HUES48 (cell line): Measurements from ENCODE around the gene FRMD1.

Experiments
- H3K27ac ChIP-seq: one replicate; pipeline ENCODE4 v1.7.0; 2013; ENCODE audit warnings: low read depth, low read length, inconsistent platforms
- H3K27me3 ChIP-seq: 2 replicates; pipeline ENCODE4 v1.6.1; 2013; ENCODE audit warnings: mild to moderate bottlenecking, low read length; ENCODE audit not compliant: control insufficient read depth, insufficient read depth
- H3K36me3 ChIP-seq: 2 replicates; pipeline ENCODE4 v1.6.1; 2013; ENCODE audit warnings: low read length; ENCODE audit not compliant: control insufficient read depth, insufficient read depth
- H3K4me1 ChIP-seq: 2 replicates; pipeline ENCODE4 v1.6.1; 2013; ENCODE audit warnings: mild to moderate bottlenecking, low read length; ENCODE audit not compliant: control insufficient read depth, insufficient read depth
- H3K4me3 ChIP-seq: 2 replicates; pipeline ENCODE4 v1.5.1; 2013; ENCODE audit warnings: mild to moderate bottlenecking, low read depth, low read length
- H3K9ac ChIP-seq: 2 replicates; pipeline ENCODE4 v1.6.1; 2013; ENCODE audit warnings: mild to moderate bottlenecking, low read depth, low read length, moderate library complexity
- H3K9me3 ChIP-seq: 2 replicates; pipeline ENCODE4 v1.6.1; 2013; ENCODE audit warnings: low read length; ENCODE audit not compliant: control insufficient read depth, insufficient read depth

FRMD1 gene

DNA sequence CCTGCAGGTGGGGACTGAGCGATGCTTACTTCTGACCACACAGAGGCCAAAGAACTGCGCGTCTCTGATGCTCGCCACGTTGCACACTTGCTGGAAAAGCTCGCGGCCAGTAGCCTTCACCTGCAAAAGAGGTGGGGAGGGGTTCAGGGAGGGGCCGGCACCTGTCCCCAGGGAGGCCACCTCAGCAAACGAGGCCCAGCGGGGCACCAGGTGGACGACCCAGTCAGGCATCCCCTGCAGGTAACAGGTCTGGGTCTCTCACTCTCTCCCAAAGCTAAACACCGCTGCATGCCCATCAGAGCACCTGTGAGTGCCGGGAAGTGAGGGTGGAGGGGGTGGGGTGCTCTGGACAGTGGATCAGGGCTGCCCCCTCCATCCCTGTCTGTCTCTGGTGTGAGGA, 3.8 kb downstream of the FRMD1 start:
- Histone ChIP-seq H3K27ac (no peak overlapping the region), H3K4me1 (peaks cover 3% of the 10 kb centered on the region; the same call in 1 of the 2 replicates), H3K27me3 (no peaks in the 10 kb centered on the region), H3K4me3 (no peak overlapping the region), H3K9ac (no peak overlapping the region), H3K36me3 (no peaks in the 10 kb centered on the region), H3K9me3 (no peaks in the 10 kb centered on the region)

DNA sequence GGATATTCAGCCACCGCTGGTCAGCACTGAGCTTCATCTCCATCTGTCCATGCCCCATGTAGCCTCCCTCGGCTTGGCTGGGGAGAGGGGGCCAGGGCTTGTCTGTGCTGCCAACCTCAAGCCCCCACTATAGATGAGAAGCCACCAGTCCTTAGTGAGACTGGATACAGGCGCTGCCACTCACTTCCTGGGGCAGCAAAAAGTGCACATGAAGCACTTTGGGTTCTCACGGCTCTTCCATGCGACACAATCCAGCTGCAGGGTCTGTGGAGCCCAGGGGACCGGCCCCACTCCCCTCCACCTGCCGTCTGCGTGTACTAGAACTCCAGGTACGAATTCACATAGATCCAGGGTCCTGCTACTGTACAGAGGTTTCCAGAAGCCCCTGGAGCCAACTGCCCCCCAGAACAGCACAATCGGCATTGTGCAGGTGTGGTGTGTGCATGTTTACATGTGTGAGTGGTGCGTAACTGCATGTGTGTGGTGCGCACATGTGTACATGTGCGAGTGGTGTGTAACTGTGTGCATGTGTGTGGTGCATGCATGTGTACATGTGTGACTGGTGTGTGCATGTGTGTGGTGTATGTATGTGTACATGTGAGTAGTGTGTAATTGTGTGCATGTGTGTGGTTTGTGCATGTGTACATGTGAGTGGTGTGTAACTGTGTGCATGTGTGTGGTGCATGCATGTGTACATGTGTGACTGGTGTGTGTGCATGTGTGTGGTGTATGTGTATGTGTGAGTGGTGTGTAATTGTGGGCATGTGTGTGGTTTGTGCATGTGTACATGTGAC, 4.9 kb downstream of the FRMD1 start:
- peaks cover 3% of the 10 kb centered on the region; the same call in 1 of the 2 replicates for H3K4me1 ChIP-seq
- no peak overlapping the region for H3K27ac ChIP-seq
- no peaks in the 10 kb centered on the region for H3K9me3 ChIP-seq
- H3K36me3 ChIP-seq, result no peaks in the 10 kb centered on the region
- H3K9ac ChIP-seq, result no peak overlapping the region
- no peaks in the 10 kb centered on the region for H3K27me3 ChIP-seq
- no peak overlapping the region for H3K4me3 ChIP-seq

- Histone ChIP-seq H3K4me3 (no peak overlapping the region), H3K36me3 (no peaks in the 10 kb centered on the region), H3K27ac (no peak overlapping the region), H3K9ac (no peak overlapping the region), H3K27me3 (no peaks in the 10 kb centered on the region), H3K9me3 (no peaks in the 10 kb centered on the region), H3K4me1 (peaks cover 3% of the 10 kb centered on the region; the same call in 1 of the 2 replicates)
Observed at GRCh38 chr6:168072730-168073129, 6.3 kb downstream of the FRMD1 start.

DNA sequence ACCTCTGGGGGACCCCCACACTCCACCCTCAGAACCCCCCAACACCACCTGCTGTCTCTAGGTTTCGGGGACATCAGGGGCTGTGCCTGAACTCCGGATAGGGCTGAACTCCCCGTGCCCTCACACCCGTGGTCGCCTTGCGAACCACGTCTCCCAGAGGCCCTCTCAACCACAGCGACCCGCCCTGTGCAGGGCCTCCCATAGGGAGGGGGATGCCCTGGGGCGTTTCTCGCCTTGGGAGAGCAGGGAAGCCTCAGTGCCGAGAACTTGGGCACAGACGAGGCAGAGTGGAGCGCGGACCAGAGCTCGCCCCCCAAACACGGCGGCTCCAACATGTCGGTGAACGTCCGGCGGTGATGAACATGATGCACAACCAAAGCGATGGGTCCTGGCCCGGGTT, 6.8 kb downstream of the FRMD1 start:
- Histone ChIP-seq H3K27me3 (no peaks in the 10 kb centered on the region), H3K9me3 (no peaks in the 10 kb centered on the region), H3K4me3 (no peak overlapping the region), H3K9ac (no peak overlapping the region), H3K27ac (no peak overlapping the region), H3K36me3 (no peaks in the 10 kb centered on the region), H3K4me1 (peaks cover 3% of the 10 kb centered on the region; the same call in 1 of the 2 replicates)

GRCh38 chr6:168071620-168072019, 7.4 kb downstream of the FRMD1 start:
- Histone ChIP-seq H3K27me3 (no peaks in the 10 kb centered on the region), H3K4me1 (peaks cover 3% of the 10 kb centered on the region; the same call in 1 of the 2 replicates), H3K9me3 (no peaks in the 10 kb centered on the region), H3K9ac (no peak overlapping the region), H3K4me3 (no peak overlapping the region), H3K36me3 (no peaks in the 10 kb centered on the region), H3K27ac (no peak overlapping the region)

DNA sequence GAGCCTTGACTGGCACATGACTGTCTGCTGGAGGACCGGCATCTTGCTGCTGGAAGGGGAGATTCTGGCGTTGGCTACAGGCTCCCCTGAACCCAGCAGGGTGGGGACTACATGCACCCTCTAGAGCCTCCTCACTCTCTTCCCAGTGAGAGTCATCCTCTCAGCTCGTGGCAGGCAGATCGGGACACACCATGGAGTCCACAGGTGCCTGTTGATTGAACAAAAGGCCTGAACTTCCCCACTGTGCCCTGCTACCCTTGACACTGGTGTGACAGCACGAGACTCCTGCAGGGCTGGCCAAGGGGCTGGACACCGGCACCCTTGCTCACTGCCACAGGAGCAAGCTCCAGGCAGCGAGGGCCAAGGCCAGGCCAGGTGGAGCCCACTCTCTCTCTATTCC, 8.2 kb downstream of the FRMD1 start:
- Histone ChIP-seq H3K4me3 (no peak overlapping the region), H3K9ac (no peak overlapping the region), H3K9me3 (no peaks in the 10 kb centered on the region), H3K36me3 (no peaks in the 10 kb centered on the region), H3K27ac (no peak overlapping the region), H3K4me1 (peaks cover 3% of the 10 kb centered on the region; the same call in 1 of the 2 replicates), H3K27me3 (no peaks in the 10 kb centered on the region)

DNA sequence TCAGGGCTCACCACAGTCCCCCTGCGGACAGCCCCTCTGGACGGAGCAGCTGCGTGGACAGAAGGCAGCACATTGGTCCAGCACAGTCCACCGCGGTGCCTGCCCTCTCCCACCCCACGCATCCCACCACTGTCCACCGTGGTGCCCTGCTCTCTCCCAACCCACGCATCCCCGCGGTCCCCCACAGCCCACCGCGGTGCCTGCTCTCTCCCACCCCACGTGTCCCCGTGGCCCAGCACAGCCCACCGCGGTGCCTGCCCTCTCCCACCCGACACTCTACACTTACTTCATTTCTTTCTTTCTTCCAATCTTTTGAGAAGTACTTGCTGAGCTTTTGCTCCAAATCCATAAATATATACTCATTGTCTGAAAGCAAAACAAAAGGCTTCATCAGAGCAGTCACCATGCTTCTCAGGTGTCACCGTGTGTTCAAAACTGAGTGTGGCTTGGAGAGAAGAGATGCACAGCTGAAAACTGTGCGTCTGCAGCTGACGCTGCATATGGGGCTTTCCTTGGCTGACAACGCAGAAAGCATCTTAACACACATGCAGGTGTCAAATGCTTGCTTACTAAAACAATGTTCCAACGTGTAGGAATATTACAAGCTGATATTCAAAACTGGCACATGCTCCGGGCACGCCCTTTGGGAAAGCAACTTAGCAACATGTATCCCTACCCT, 11.8 kb downstream of the FRMD1 start:
- Histone ChIP-seq H3K9ac (no peak overlapping the region), H3K36me3 (no peaks in the 10 kb centered on the region), H3K9me3 (no peaks in the 10 kb centered on the region), H3K4me1 (peaks cover 3% of the 10 kb centered on the region; the same call in 1 of the 2 replicates), H3K27me3 (no peaks in the 10 kb centered on the region), H3K4me3 (no peak overlapping the region), H3K27ac (no peak overlapping the region)

DNA sequence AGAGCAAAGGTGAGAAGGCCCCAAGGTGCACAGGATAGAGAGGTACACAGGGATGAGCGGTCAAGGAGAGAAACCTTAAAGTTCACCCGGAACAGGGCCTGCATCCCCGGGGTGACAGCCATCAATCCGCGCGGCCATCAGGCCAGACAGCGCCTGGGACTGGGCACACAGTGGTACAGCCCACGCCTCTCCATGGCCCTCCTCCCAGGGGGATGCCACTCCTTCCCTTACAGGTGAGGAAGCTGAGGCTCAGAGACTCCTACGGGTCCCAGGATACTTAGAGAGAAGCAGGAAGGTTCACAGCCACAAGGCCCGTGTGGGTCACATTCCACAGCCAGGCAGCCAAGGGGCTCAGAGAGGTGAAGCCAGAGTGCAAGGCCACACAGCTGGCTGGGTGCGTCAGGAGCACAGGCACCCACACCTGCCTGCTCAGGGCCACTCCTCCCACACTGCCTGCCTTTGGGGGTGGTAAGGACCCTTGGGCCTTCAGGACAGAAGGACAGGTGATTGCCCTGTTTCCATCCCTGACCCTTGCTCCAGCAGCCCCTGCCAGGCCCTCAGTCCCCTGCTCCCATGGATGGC, 14.7 kb downstream of the FRMD1 start:
- H3K4me3 ChIP-seq, result no peak overlapping the region
- no peak overlapping the region for H3K27ac ChIP-seq
- no peaks in the 10 kb centered on the region for H3K9me3 ChIP-seq
- H3K36me3 ChIP-seq, result no peaks in the 10 kb centered on the region
- no peaks in the 10 kb centered on the region for H3K27me3 ChIP-seq
- H3K9ac ChIP-seq, result no peak overlapping the region
- no peaks in the 10 kb centered on the region for H3K4me1 ChIP-seq

DNA sequence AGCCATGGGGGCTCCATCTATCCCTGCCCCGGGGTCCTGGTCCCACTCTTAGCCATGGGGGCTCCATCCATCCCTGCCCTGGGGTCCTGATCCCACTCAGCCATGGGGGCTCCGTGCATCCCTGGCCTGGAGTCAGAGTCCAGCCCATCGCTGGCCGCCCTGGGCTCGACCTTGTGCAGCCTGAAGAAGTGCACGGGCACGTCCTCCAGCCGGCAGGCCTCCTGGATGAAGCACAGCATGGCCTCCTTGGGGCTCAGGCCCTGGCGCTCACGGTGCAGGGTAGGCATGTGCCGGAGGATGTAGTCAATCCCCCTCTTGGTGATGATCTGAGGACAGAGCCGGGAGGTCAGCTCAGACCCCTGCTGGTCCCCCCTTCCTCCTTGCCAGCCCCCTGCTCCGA, 15.6 kb downstream of the FRMD1 start:
- no peaks in the 10 kb centered on the region for H3K36me3 ChIP-seq
- H3K9ac ChIP-seq, result no peak overlapping the region
- no peak overlapping the region for H3K27ac ChIP-seq
- H3K27me3 ChIP-seq, result no peaks in the 10 kb centered on the region
- no peaks in the 10 kb centered on the region for H3K9me3 ChIP-seq
- no peak overlapping the region for H3K4me3 ChIP-seq
- no peaks in the 10 kb centered on the region for H3K4me1 ChIP-seq

DNA sequence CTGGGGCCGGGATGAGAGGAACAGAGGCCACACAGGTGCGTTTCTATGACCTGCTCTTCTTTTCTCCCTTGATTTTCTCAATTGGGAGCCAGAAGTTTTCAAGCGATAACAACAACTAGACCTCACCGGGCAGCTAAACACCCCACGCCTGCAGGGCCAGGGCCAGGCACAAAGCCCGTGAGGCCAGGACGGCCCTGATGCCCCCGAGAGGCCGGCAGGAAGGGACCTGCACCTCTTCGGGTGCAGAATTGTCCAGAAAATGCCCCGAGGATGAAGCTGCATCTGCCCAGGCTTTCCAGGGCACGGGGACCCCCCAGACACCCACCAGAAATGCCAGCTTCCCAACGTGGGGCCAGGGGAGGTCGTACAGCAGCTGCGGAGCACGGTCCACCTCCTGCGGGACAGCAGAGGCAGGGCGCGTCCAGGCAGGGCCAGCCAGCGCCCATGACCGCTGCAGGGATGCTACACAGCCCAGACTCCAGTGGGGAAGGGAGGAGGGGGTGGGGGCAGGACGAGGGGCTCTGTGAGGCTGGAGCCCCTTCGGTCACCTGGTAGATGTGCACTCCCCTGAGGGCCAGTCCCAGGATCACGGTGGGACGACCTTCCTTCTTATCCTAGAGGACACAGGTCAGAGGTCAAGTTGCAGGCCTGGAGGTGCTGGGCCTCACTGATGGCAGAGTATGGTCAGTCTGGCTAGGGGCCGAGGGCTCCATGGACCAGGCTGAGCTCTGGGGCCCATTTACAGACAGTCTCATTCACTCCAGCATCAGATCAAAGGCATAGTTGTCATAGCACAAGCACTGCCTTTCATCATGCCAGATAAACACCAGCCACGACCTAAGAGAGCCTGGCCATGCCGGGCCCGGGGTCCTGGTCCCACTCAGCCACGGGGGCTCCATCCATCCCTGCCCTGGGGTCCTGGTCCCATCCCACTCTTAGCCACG, 16.4 kb downstream of the FRMD1 start:
- Histone ChIP-seq H3K36me3 (no peaks in the 10 kb centered on the region), H3K4me3 (no peak overlapping the region), H3K27me3 (no peaks in the 10 kb centered on the region), H3K9ac (no peak overlapping the region), H3K27ac (no peak overlapping the region), H3K4me1 (no peaks in the 10 kb centered on the region), H3K9me3 (no peaks in the 10 kb centered on the region)
